ENCODE results near the gene SLCO3A1. TPM values are rescaled to one million over a fixed set of nuclear protein-coding genes. Genes with fewer than 3 reads are reported as not detected.

SLCO3A1 gene
- total and polyA plus RNA-seq, 2 of the 8 experiments (the other 6 are each of a cell fraction or from before 2014, with no cell fraction given), result 15.1 to 20.4 TPM

GRCh38 chr15:91865950-91866349, 12.4 kb downstream of the SLCO3A1 start:
- Histone ChIP-seq H2BK5ac (ENCODE audit: low read depth, low read length) (no peak overlapping the region), H4K8ac (ENCODE audit: extremely low read depth, insufficient read depth, low read length) (no peak overlapping the region), H3K4me3 (ENCODE audit: extremely low read depth in 1 of 4, insufficient read depth in 2 of 4, low read depth in 3 of 4, low read length in 4 of 4) (no peak overlapping the region), H2BK20ac (ENCODE audit: low read length) (no peak overlapping the region), H3K79me2 (ENCODE audit: control insufficient read depth in 1 of 2, insufficient read depth in 2 of 2, low read length in 2 of 2) (peaks cover 0 to 22% of the 10 kb centered on the region in 2 experiments; a peak in 2 of 4 replicates), H3K14ac (ENCODE audit: insufficient read length) (no peak overlapping the region), H3K27me3 (replicated peaks in 1 of 4; ENCODE audit: control insufficient read depth in 3 of 4, extremely low read depth in 1 of 4, insufficient read depth in 3 of 4, low read length in 3 of 4) (no peaks in the 10 kb centered on the region), H3K23me2 (ENCODE audit: low read depth, low read length) (no peaks in the 10 kb centered on the region), H3K9ac (replicated peaks in 1 of 4; ENCODE audit: extremely low read depth in 1 of 4, low read depth in 3 of 4, low read length in 3 of 4) (no peak overlapping the region), H3K27ac (ENCODE audit: low read depth, low read length) (no peak overlapping the region), H3K23ac (ENCODE audit: insufficient read length) (no peak overlapping the region), H4K20me1 (replicated peaks in 1 of 2; ENCODE audit: control insufficient read depth in 1 of 2, insufficient read depth in 2 of 2, low read length in 2 of 2) (peaks cover 0 to 5% of the 10 kb centered on the region in 2 experiments), H2BK120ac (replicated peaks; ENCODE audit: low read depth, low read length) (no peak overlapping the region), H2BK15ac (ENCODE audit: low read length) (no peak overlapping the region), H4K91ac (replicated peaks; ENCODE audit: insufficient read length, low read length) (no peak overlapping the region), H3K4ac (replicated peaks; ENCODE audit: insufficient read length, low read depth, low read length) (no peak overlapping the region), H2BK12ac (ENCODE audit: low read depth, low read length) (no peak overlapping the region), H2AFZ (ENCODE audit: low read length) (no peak overlapping the region), H3K56ac (replicated peaks; ENCODE audit: insufficient read length, low read depth, low read length) (no peak overlapping the region), H2AK5ac (ENCODE audit: low read depth, low read length) (no peak overlapping the region), H4K5ac (ENCODE audit: insufficient read length, low read depth, low read length) (no peak overlapping the region), H3K18ac (ENCODE audit: extremely low read depth, low read length) (no peak overlapping the region), H3K36me3 (ENCODE audit: control insufficient read depth in 2 of 4, insufficient read depth in 4 of 4, low read length in 3 of 4) (no peaks in the 10 kb centered on the region), H3K79me1 (ENCODE audit: low read depth, low read length) (peaks cover 4% of the 10 kb centered on the region; the same call in 1 of the 2 replicates), H3K4me2 (ENCODE audit: insufficient read depth in 1 of 2, low read depth in 2 of 2, low read length in 2 of 2) (no peak overlapping the region), H3K4me1 (replicated peaks in 1 of 4; ENCODE audit: control insufficient read depth in 3 of 4, insufficient read depth in 4 of 4, low read length in 3 of 4) (peaks cover 0 to 13% (median 9%) of the 10 kb centered on the region in 4 experiments; a peak in 6 of 7 replicates), H3K9me3 (ENCODE audit: insufficient read depth in 2 of 2, low read depth in 1 of 2, low read length in 1 of 2) (no peaks in the 10 kb centered on the region)
- ChIA-PET CTCF (ENCODE audit: partially characterized antibody) (interaction anchor here (1.4 to 10.1 kb wide), 5 partner anchors 9 to 211 kb away, joined by 3 to 108 read pairs (median 5); partner anchors contain the start of gene SLCO3A1), POLR2A (ENCODE audit: partially characterized antibody) (no interaction called here)
- WGBS, 2 experiments (ENCODE audit: extremely low coverage in 1 of 2, insufficient coverage in 1 of 2, insufficient read length in 1 of 2, insufficient replicate concordance in 2 of 2, low coverage in 1 of 2, low lambda C conversion rate in 2 of 2, missing lambda C conversion rate in 1 of 2), result 93% methylated on average over 5 of the region's 5 CpGs; no CpG with 5 or more reads in 1 of the 2 experiments
- FAIRE-seq (no peak), DNase-seq (ENCODE audit: low read depth in 1 of 2, low spot score in 2 of 2) (no peak)
- TF ChIP-seq CEBPB (IDR thresholded peaks at IDR 0.05; ENCODE audit: low read depth, low read length), result no peak
- TF ChIP-seq FOSL1 (IDR thresholded peaks at IDR 0.05; ENCODE audit: insufficient read depth, low read depth, low read length), result no peak
- TF ChIP-seq SRF (IDR thresholded peaks at IDR 0.05; ENCODE audit: low read depth, low read length), result no peak
- TF ChIP-seq POU5F1 (IDR thresholded peaks at IDR 0.05; ENCODE audit: low read depth, low read length), result no peak
- TF ChIP-seq KDM5A (IDR thresholded peaks at IDR 0.05; ENCODE audit: low read length), result no peak
- no peak for TF ChIP-seq BCL11A (IDR thresholded peaks at IDR 0.05; ENCODE audit: low read depth in 2 of 2, low read length in 2 of 2)
- TF ChIP-seq MAX (IDR thresholded peaks at IDR 0.05), result no peak
- TF ChIP-seq HDAC2 (IDR thresholded peaks at IDR 0.05; ENCODE audit: borderline replicate concordance in 1 of 2, low read depth in 2 of 2, low read length in 2 of 2), result no peak
- no peak for TF ChIP-seq POLR2AphosphoS5 (IDR thresholded peaks at IDR 0.05; ENCODE audit: low read depth, low read length)
- no peak for TF ChIP-seq EZH2 (IDR thresholded peaks at IDR 0.05; ENCODE audit: low read depth, low read length, severe bottlenecking)
